Measurements from ENCODE around the gene TUT4.

TUT4 gene

GRCh38 chr1:52399629-52400028, 153.3 kb downstream of the TUT4 start:
- DNase-seq, result no peak

DNA sequence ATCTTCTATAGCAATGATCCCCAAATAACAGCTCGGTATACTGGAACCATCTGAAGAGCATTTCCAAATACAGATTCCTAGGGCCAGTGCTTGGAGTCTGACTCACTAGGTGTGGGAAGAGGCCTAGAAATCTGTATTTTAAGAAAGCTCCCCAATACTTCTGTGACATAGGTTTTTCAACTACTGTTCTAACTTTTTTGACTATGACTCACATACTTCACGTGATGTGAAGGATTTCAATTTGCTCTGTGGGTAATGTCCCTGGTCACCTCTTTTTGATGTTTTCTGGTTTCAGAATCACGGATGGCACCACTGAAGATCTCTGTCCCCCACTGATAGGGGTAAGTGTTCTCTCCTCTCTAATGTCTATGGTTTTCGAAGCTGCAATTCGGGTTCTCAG, 159.7 kb downstream of the TUT4 start:
- no peak for DNase-seq

GRCh38 chr1:52386458-52386857, 166.4 kb downstream of the TUT4 start:
- DNase-seq, result no peak

GRCh38 chr1:52385376-52385775, 167.5 kb downstream of the TUT4 start:
- DNase-seq, result no peak

All from GOT3 (cell line).